DMS79 treated with DMSO at 0.1 percent for 48 hours (cell line): ENCODE results near the gene GHRH.

ENCODE experiments used
- DNase-seq: peaks from one replicate; lab custom pipeline; 2025; lab: John Stamatoyannopoulos, UW

GHRH gene

GRCh38 chr20:37237656-37238055 is 24.0 kb downstream of the GHRH start:
- no peak for DNase-seq

GRCh38 chr20:37236462-37236861 is 25.2 kb downstream of the GHRH start:
- no peak for DNase-seq

GRCh38 chr20:37235065-37235464 is 26.5 kb downstream of the GHRH start:
- peak; percentile 47 for DNase-seq

- DNase-seq, result peak; percentile 68
These were observed 27.4 kb downstream of the GHRH start for GRCh38 chr20:37234254-37234581.

- peak; percentile 68 for DNase-seq
These were observed 27.9 kb downstream of the GHRH start for GRCh38 chr20:37233548-37234253.

GRCh38 chr20:37231947-37232630 is 29.5 kb downstream of the GHRH start:
- DNase-seq, result peak; percentile 79

- DNase-seq, result no peak
These were observed 31.4 kb downstream of the GHRH start for GRCh38 chr20:37230200-37230599.

GRCh38 chr20:37229357-37229756 is 32.3 kb downstream of the GHRH start:
- DNase-seq, result no peak

GRCh38 chr20:37228656-37229055 is 33.0 kb downstream of the GHRH start:
- DNase-seq, result no peak

- DNase-seq, result no peak
These were observed 33.5 kb downstream of the GHRH start for GRCh38 chr20:37228082-37228481.

- no peak for DNase-seq
These were observed 34.7 kb downstream of the GHRH start for GRCh38 chr20:37226889-37227288.

- DNase-seq, result no peak
These were observed 36.5 kb downstream of the GHRH start for GRCh38 chr20:37225146-37225545.

GRCh38 chr20:37223053-37223452 is 38.6 kb downstream of the GHRH start:
- no peak for DNase-seq

- no peak for DNase-seq
These were observed 39.5 kb downstream of the GHRH start for GRCh38 chr20:37222086-37222485.

GRCh38 chr20:37220731-37221130 is 40.9 kb downstream of the GHRH start:
- no peak for DNase-seq

- DNase-seq, result no peak
These were observed 41.6 kb downstream of the GHRH start for GRCh38 chr20:37219751-37220668.

GRCh38 chr20:37218976-37219375 is 42.6 kb downstream of the GHRH start:
- no peak for DNase-seq

GRCh38 chr20:37218441-37218840 is 43.2 kb downstream of the GHRH start:
- DNase-seq, result no peak

GRCh38 chr20:37209661-37210314 is 51.8 kb downstream of the GHRH start:
- no peak for DNase-seq

GRCh38 chr20:37209193-37209592 is 52.4 kb downstream of the GHRH start:
- no peak for DNase-seq

- DNase-seq, result no peak
These were observed 54.4 kb downstream of the GHRH start for GRCh38 chr20:37207171-37207570.

- DNase-seq, result no peak
These were observed 55.8 kb downstream of the GHRH start for GRCh38 chr20:37205794-37206193.
